Karpas-422 (cell line): Measurements from ENCODE around the gene MDC1. TPM values are rescaled to one million over a fixed set of nuclear protein-coding genes. Genes with fewer than 3 reads are reported as not detected.

Experiments used
- DNase-seq: peaks from one replicate; pipeline ENCODE4 v3.0.0-alpha.2; 2015
- H2AFZ ChIP-seq: fragments of 200-600 bp; sonication (generic); 2 replicates; pipeline ENCODE4 v1.6.1; 2014; ENCODE audit warnings: antibody characterized with exemption, low read length, mixed read lengths
- H3K27ac ChIP-seq: fragments of 200-600 bp; sonication (generic); 2 replicates; pipeline ENCODE4 v1.5.1; 2014; ENCODE audit warnings: mild to moderate bottlenecking, low read length, moderate library complexity
- H3K27me3 ChIP-seq: fragments of 200-600 bp; sonication (generic); 2 replicates; pipeline ENCODE4 v1.6.1; 2014; ENCODE audit warnings: low read length, mixed read lengths
- H3K36me3 ChIP-seq: fragments of 200-600 bp; sonication (generic); 2 replicates; pipeline ENCODE4 v1.6.1; 2014; ENCODE audit warnings: low read length, mixed read lengths; ENCODE audit not compliant: insufficient read depth
- H3K4me1 ChIP-seq: fragments of 200-600 bp; sonication (generic); 2 replicates; pipeline ENCODE4 v1.6.1; 2014; ENCODE audit warnings: mild to moderate bottlenecking, low read length, mixed read lengths
- H3K4me2 ChIP-seq: fragments of 200-600 bp; sonication (generic); 2 replicates; pipeline ENCODE4 v1.6.1; 2014; ENCODE audit warnings: low read length, low read depth, mild to moderate bottlenecking; ENCODE audit not compliant: poor library complexity, severe bottlenecking
- H3K4me3 ChIP-seq: fragments of 200-600 bp; sonication (generic); 2 replicates; pipeline ENCODE4 v1.5.1; 2014; ENCODE audit warnings: mild to moderate bottlenecking, antibody characterized with exemption, low read length, mixed read lengths
- H3K79me2 ChIP-seq: fragments of 200-600 bp; sonication (generic); 2 replicates; pipeline ENCODE4 v1.6.1; 2014; ENCODE audit warnings: mild to moderate bottlenecking, low read length, mixed read lengths
- H3K9ac ChIP-seq: fragments of 200-600 bp; sonication (generic); 2 replicates; pipeline ENCODE4 v1.6.0; 2014; ENCODE audit warnings: low read length
- H3K9me2 ChIP-seq: fragments of 200-600 bp; sonication (generic), shearing (Covaris generic); replicated peaks from 2 replicates; pipeline ENCODE4 v1.6.0; 2014; ENCODE audit warnings: mild to moderate bottlenecking, low read length, moderate library complexity; ENCODE audit not compliant: insufficient read depth
- H3K9me3 ChIP-seq: fragments of 300-700, 200-600 bp; sonication (generic); 2 replicates; pipeline ENCODE4 v1.6.1; 2014; ENCODE audit warnings: low read length, mixed read lengths
- H4K20me1 ChIP-seq: fragments of 200-600 bp; sonication (generic); 2 replicates; pipeline ENCODE4 v1.6.1; 2014; ENCODE audit warnings: mild to moderate bottlenecking, antibody characterized with exemption, low read length, low read depth; ENCODE audit not compliant: insufficient read depth
- total RNA-seq: library from RNA; depleted of rRNA; stranded (reverse); fragments of >200 nt; shearing (Covaris generic); gene quantifications from 2 replicates; pipeline ENCODE4 v1.2.3, GENCODE V29; 2014; ENCODE audit warnings: low replicate concordance

MDC1 gene
- total RNA-seq, 1 experiment from 2014 or later, result 11.0 TPM

DNA sequence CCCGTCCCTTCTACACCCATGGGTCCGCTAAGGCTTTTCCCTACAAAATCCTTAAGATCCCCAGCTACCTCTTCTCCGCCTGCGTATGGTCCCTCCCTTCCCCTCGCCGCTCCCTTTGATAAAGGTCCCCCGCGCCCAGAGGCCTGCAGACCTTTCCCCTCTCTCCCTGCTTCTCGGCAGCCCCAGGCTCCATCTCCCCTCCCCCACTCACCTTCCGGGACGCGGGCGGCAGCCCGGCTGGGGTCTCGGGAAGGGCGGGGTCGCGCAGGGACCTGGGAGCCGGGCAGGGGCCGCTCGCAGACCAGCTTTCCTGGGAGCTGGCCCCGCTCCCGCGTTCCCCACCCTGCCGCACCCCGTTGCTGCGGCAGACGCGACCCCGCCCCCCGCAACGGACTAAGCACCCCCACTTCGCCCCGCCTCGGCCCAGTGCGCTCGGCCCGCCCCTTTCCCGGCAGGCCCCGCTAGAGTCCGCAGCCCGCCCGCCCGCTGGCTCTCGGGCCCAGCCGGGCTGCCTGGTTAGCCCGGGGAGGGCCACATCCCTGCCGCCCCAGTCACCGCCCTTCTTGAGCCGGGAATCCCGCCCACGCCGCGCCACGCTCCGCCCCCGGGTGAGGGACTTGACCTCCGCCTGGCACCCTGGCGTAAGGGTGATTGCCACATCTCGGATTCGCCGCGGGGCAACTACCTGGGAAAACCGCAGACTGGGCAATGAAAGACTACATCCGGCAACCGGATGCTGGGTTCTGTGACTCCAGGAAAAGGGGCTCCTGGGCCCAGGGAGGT is 25.4 kb upstream of the MDC1 start, which contains the start of gene FLOT1:
Gene FLOT1, minus strand, starts transcription at position 372 of the 783 bp plus-strand sequence. CDS start 498 bp downstream, outside the sequence.
- Histone ChIP-seq H3K36me3 (peaks cover 17% of the 10 kb centered on the region), H3K4me1 (peaks cover 27% of the 10 kb centered on the region), H3K4me3 (peak within 1 kb of the TSS; percentile 77), H4K20me1 (no peaks in the 10 kb centered on the region), H3K79me2 (peaks cover 16% of the 10 kb centered on the region), H3K9me2 (no peaks in the 10 kb centered on the region), H3K4me2 (peak within 1 kb of the TSS; percentile 81), H3K27ac (peak within 1 kb of the TSS; percentile 40; the same call in 1 of the 2 replicates), H3K9me3 (no peaks in the 10 kb centered on the region), H3K27me3 (no peaks in the 10 kb centered on the region), H3K9ac (peak within 1 kb of the TSS; percentile 83), H2AFZ (peak within 1 kb of the TSS; percentile 84)
- DNase-seq, result peak; percentile 97

DNA sequence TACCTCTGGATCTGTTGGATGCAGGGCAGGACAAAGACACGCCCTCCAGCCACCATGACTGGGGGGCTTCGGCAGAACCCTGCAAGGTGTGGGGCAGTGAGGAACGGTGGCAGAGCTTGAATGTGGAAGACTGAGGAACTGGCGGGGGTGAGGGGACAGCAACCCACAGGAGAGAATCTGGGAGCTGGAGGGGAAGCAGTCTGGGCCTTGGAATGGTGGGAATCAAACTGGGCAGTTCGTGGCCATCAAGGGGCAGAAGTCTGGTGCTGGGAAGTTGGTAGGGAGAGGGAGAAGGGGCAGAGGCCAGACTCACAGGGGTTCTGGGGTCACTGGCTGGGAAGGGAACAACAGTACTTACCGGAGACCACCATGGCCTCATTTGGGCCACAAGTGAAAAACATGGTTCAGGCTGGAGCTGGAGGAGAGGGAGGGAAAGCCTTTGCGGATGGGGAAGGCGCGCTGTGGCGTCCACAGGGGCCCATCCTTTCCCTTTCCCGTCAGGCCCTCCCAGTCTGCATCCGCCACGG is 24.8 kb upstream of the MDC1 start:
- Histone ChIP-seq H3K36me3 (peaks cover 24% of the 10 kb centered on the region), H2AFZ (peak overlapping the region; percentile 84; the same call in 1 of the 2 replicates), H3K4me1 (peaks cover 27% of the 10 kb centered on the region)

GRCh38 chr6:30741063-30741779 is 24.1 kb upstream of the MDC1 start:
- Histone ChIP-seq H3K9me3 (no peaks in the 10 kb centered on the region), H3K9me2 (no peaks in the 10 kb centered on the region), H3K79me2 (peaks cover 16% of the 10 kb centered on the region), H4K20me1 (no peaks in the 10 kb centered on the region), H3K27ac (no peak overlapping the region), H2AFZ (no peak overlapping the region), H3K4me1 (peaks cover 27% of the 10 kb centered on the region), H3K4me3 (peak overlapping the region; percentile 77), H3K4me2 (peak overlapping the region; percentile 81), H3K36me3 (peaks cover 26% of the 10 kb centered on the region), H3K9ac (peak overlapping the region; percentile 83), H3K27me3 (no peaks in the 10 kb centered on the region)
- peak; percentile 32 for DNase-seq

More for the DNA sequence above, 24.8 kb upstream of the MDC1 start:
- Histone ChIP-seq H3K4me2 (peak overlapping the region; percentile 81), H3K9me2 (no peaks in the 10 kb centered on the region), H4K20me1 (no peaks in the 10 kb centered on the region), H3K27me3 (no peaks in the 10 kb centered on the region), H3K4me3 (peak overlapping the region; percentile 77), H3K79me2 (peaks cover 16% of the 10 kb centered on the region), H3K9ac (peak overlapping the region; percentile 83), H3K27ac (peak overlapping the region; percentile 40; the same call in 1 of the 2 replicates), H3K9me3 (no peaks in the 10 kb centered on the region)
- DNase-seq, result peak; percentile 44

GRCh38 chr6:30740540-30740870 is 23.4 kb upstream of the MDC1 start:
- Histone ChIP-seq H3K27ac (no peak overlapping the region), H3K9ac (no peak overlapping the region), H3K79me2 (peaks cover 16% of the 10 kb centered on the region), H3K9me3 (no peaks in the 10 kb centered on the region), H3K36me3 (peaks cover 29% of the 10 kb centered on the region), H3K4me3 (no peak overlapping the region), H2AFZ (no peak overlapping the region), H4K20me1 (no peaks in the 10 kb centered on the region), H3K4me1 (peaks cover 27% of the 10 kb centered on the region), H3K9me2 (no peaks in the 10 kb centered on the region), H3K27me3 (no peaks in the 10 kb centered on the region), H3K4me2 (no peak overlapping the region)
- DNase-seq, result no peak

DNA sequence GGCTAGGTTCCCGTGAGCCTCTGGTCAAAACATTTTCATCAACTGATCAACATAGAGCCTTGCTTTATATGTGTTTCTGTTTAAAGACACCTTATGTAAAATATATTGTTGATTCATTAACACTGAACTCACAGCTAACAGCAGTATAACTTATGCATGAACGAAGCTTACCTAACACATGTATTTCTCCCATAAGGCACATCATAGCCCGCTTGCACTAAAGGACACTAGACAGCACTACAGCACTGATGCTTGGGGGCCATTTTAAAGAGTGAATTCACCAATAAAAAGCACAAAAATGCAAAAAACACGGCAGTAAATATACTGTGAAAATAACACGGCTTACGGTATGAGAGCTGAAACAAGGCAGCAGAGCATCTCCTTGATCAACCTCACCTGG is 21.5 kb upstream of the MDC1 start:
- no peaks in the 10 kb centered on the region for H3K9me3 ChIP-seq
- H3K27ac ChIP-seq, result no peak overlapping the region
- peaks cover 16% of the 10 kb centered on the region for H3K79me2 ChIP-seq
- no peak overlapping the region for H3K9ac ChIP-seq
- no peaks in the 10 kb centered on the region for H3K27me3 ChIP-seq
- peaks cover 16% of the 10 kb centered on the region for H3K4me1 ChIP-seq
- H3K4me3 ChIP-seq, result no peak overlapping the region
- H3K36me3 ChIP-seq, result peaks cover 29% of the 10 kb centered on the region
- H2AFZ ChIP-seq, result no peak overlapping the region
- no peaks in the 10 kb centered on the region for H3K9me2 ChIP-seq
- no peak for DNase-seq
- no peak overlapping the region for H3K4me2 ChIP-seq
- H4K20me1 ChIP-seq, result no peaks in the 10 kb centered on the region

DNA sequence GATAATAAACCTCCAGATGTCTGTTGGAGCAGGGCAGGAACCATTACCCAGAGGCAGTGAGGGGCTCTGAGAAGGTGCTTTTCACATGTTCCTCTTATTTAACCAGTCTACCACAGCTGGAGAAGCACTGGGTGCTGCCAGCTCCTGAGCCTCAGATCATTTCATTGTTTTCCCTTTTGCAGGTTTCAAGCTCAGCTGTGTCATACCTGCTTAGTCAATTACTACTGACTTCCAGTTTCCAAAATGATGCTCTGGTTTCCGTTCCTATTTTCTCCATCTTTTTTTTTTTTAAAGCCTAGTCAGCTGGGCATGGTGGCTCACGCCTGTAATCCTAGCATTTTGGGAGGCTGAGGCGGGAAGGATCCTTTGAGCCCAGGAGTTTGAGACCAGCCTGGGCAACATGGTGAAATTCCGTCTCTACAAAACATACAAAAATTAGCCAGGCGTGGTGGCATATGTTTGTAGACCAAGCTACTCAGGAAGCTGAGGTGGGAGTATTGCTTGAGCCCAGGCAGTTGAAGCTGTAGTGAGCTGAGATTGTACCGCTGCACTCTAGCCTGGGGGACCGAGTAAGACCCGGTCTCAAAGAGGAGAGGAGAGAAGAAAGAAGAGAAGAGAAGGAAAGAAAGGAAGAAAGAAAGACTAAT is 18.7 kb upstream of the MDC1 start:
- H3K4me1 ChIP-seq, result peaks cover 5% of the 10 kb centered on the region; the same call in 1 of the 2 replicates
- no peak for DNase-seq
- H3K27ac ChIP-seq, result no peak overlapping the region
- H2AFZ ChIP-seq, result no peak overlapping the region
- H3K4me3 ChIP-seq, result no peak overlapping the region
- H3K79me2 ChIP-seq, result 0 out of 2 replicates have a peak, but pooled peaks cover 3% of the 10 kb centered on the region
- H3K9me2 ChIP-seq, result no peaks in the 10 kb centered on the region
- no peak overlapping the region for H3K4me2 ChIP-seq
- H3K36me3 ChIP-seq, result peaks cover 32% of the 10 kb centered on the region
- no peaks in the 10 kb centered on the region for H3K27me3 ChIP-seq
- H3K9ac ChIP-seq, result no peak overlapping the region
- H3K9me3 ChIP-seq, result no peaks in the 10 kb centered on the region
- H4K20me1 ChIP-seq, result no peaks in the 10 kb centered on the region

GRCh38 chr6:30732237-30732943 is 15.3 kb upstream of the MDC1 start:
- Histone ChIP-seq H3K79me2 (no peaks in the 10 kb centered on the region), H3K27me3 (no peaks in the 10 kb centered on the region), H3K9me2 (no peaks in the 10 kb centered on the region), H3K4me2 (no peak overlapping the region), H3K27ac (no peak overlapping the region), H3K4me1 (peaks cover 5% of the 10 kb centered on the region; the same call in 1 of the 2 replicates), H3K9me3 (no peaks in the 10 kb centered on the region), H3K36me3 (peaks cover 25% of the 10 kb centered on the region), H3K9ac (no peak overlapping the region), H4K20me1 (no peaks in the 10 kb centered on the region), H2AFZ (no peak overlapping the region), H3K4me3 (no peak overlapping the region)
- DNase-seq, result peak; percentile 37
